ENCODE measurements around the gene BANP. TPM values are rescaled to one million over a fixed set of nuclear protein-coding genes. Genes with fewer than 3 reads are reported as not detected.

BANP gene
- total and polyA plus RNA-seq, 2 donors (not counting 3 experiments of a cell fraction or from before 2014, with no cell fraction given), result 22.4 to 33.8 TPM

DNA sequence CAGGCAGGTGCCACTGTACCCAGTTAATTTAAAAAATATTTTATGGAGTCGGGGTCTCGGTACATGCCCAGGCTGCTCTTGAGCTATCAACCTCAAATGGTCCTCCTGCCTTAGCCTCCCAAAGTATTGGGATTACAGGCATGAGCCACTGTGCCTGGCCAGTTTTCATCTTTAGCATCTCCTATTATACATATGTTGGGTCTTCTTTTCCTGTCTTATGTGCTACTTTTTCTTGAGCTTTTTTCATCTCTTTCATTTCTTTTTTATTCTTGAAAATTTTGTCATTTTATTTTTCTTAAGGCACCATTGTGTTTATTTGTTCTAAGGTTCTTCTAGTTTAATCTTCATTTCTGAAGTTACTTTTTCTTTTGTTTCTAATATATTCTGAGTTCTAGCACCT lies 20.7 kb downstream of the BANP start:
- no peak for DNase-seq (ENCODE audit: low read depth, low spot score)
- POLR2A ChIA-PET, result no interaction called here
- TF ChIP-seq, protein P1, sequence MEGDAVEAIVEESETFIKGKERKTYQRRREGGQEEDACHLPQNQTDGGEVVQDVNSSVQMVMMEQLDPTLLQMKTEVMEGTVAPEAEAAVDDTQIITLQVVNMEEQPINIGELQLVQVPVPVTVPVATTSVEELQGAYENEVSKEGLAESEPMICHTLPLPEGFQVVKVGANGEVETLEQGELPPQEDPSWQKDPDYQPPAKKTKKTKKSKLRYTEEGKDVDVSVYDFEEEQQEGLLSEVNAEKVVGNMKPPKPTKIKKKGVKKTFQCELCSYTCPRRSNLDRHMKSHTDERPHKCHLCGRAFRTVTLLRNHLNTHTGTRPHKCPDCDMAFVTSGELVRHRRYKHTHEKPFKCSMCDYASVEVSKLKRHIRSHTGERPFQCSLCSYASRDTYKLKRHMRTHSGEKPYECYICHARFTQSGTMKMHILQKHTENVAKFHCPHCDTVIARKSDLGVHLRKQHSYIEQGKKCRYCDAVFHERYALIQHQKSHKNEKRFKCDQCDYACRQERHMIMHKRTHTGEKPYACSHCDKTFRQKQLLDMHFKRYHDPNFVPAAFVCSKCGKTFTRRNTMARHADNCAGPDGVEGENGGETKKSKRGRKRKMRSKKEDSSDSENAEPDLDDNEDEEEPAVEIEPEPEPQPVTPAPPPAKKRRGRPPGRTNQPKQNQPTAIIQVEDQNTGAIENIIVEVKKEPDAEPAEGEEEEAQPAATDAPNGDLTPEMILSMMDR (IDR thresholded peaks at IDR 0.05; ENCODE audit: extremely low read depth in 1 of 2, insufficient read depth in 1 of 2, low read depth in 1 of 2, low read length in 2 of 2), result no peak
- no peak for TF ChIP-seq FOS (IDR thresholded peaks at IDR 0.05; ENCODE audit: borderline replicate concordance, insufficient read depth, low read length)
- TF ChIP-seq POLR2AphosphoS5 (IDR thresholded peaks at IDR 0.05; ENCODE audit: insufficient read depth, low read depth, low read length), result no peak
- no peak for TF ChIP-seq EZH2 (IDR thresholded peaks at IDR 0.05; ENCODE audit: borderline replicate concordance, low read depth, low read length, severe bottlenecking)
- no peak for TF ChIP-seq MYC (IDR thresholded peaks at IDR 0.05; ENCODE audit: low read depth, low read length)
- no peak for TF ChIP-seq POLR2A (IDR thresholded peaks at IDR 0.05; ENCODE audit: low read depth, low read length)
- no peak for TF ChIP-seq JUN (IDR thresholded peaks at IDR 0.05; ENCODE audit: borderline replicate concordance, insufficient read depth, insufficient read length, low read depth)
- TF ChIP-seq GATA2 (IDR thresholded peaks at IDR 0.05; ENCODE audit: insufficient read depth, insufficient read length, low read depth, low read length), result no peak
- TF ChIP-seq, protein P2, sequence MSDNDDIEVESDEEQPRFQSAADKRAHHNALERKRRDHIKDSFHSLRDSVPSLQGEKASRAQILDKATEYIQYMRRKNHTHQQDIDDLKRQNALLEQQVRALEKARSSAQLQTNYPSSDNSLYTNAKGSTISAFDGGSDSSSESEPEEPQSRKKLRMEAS (IDR thresholded peaks at IDR 0.05; ENCODE audit: insufficient read depth, insufficient read length), result no peak

More for the DNA sequence above, 20.7 kb downstream of the BANP start:
- Histone ChIP-seq H3K9ac (replicated peaks; ENCODE audit: extremely low read depth, insufficient read depth, low read length) (no peak overlapping the region), H3K79me2 (ENCODE audit: control insufficient read depth, insufficient read depth, low read length) (peaks cover 36% of the 10 kb centered on the region), H2AFZ (ENCODE audit: low read depth, low read length) (no peak overlapping the region), H3K4me3 (replicated peaks in 1 of 3; ENCODE audit: insufficient read depth in 1 of 3, low read depth in 1 of 3, low read length in 3 of 3) (no peak overlapping the region), H3K4me1 (ENCODE audit: control insufficient read depth, extremely low read depth, insufficient read depth, low read length) (peaks cover under 1% of the 10 kb centered on the region), H3K27ac (ENCODE audit: insufficient read depth, low read depth, low read length) (no peak overlapping the region), H3K4me2 (ENCODE audit: insufficient read depth, low read length) (no peak overlapping the region), H3K9me3 (replicated peaks; ENCODE audit: control insufficient read depth, insufficient read depth, low read length) (no peaks in the 10 kb centered on the region), H3K27me3 (ENCODE audit: control insufficient read depth in 2 of 2, insufficient read depth in 2 of 2, low read length in 2 of 2) (no peaks in the 10 kb centered on the region), H3K36me3 (ENCODE audit: control insufficient read depth in 2 of 2, extremely low read depth in 1 of 2, insufficient read depth in 2 of 2, low read length in 2 of 2) (no peaks in the 10 kb centered on the region), H4K20me1 (replicated peaks; ENCODE audit: control insufficient read depth, extremely low read depth, insufficient read depth, low read length) (no peaks in the 10 kb centered on the region), H3K9me1 (replicated peaks; ENCODE audit: control insufficient read depth, extremely low read depth, insufficient read depth, low read length) (no peaks in the 10 kb centered on the region)
- BruUV-seq (replicated peaks), result no TSS peak
- FAIRE-seq, result no peak
- CTCF ChIA-PET, result interaction anchor here (1.2 kb wide), 1 partner anchor 193 kb away, joined by 3 read pairs; no protein-coding TSS in a partner anchor
- dilution Hi-C loops (cut with MboI; ENCODE audit: extremely low pct_ligation_motif_present, low sequenced_read_pairs) (no loop called here), intact Hi-C loops (cut with micrococcal nuclease) (no loop called here)

Measured in endothelial cell of umbilical vein (primary cell).